Panc1 (cell line): ENCODE results near the gene SCNN1B.

Experiments
- POLR2AphosphoS5 ChIP-seq: IDR thresholded peaks from 2 replicates; pipeline ENCODE4 v1.6.1; 2012; ENCODE audit warnings: mild to moderate bottlenecking, low read depth, low read length, moderate library complexity
- SIN3A ChIP-seq: IDR thresholded peaks from 2 replicates; pipeline ENCODE4 v1.6.1; 2012; ENCODE audit warnings: low read depth, mild to moderate bottlenecking, low read length, moderate library complexity, borderline replicate concordance; ENCODE audit not compliant: insufficient read depth
- TCF7L2 ChIP-seq: IDR thresholded peaks from 2 replicates; pipeline ENCODE4 v1.6.1; 2011; ENCODE audit warnings: mild to moderate bottlenecking, low read depth, low read length, inconsistent platforms
- TF ChIP-seq, protein P1 (sequence below), 2 experiments: IDR thresholded peaks; 2 replicates each; pipeline ENCODE4 v1.6.1; 2011 to 2012; ENCODE audit warnings: low read depth in 2 of 2, control low read depth in 1 of 2, low read length in 1 of 2, mild to moderate bottlenecking in 1 of 2, moderate library complexity in 1 of 2; ENCODE audit not compliant: insufficient read depth in 1 of 2
- TF ChIP-seq, protein P2 (sequence below): fragments of 450-650 bp; IDR thresholded peaks from 2 replicates; pipeline ENCODE4 v1.5.1; 2017; ENCODE audit warnings: mild to moderate bottlenecking

DNA sequence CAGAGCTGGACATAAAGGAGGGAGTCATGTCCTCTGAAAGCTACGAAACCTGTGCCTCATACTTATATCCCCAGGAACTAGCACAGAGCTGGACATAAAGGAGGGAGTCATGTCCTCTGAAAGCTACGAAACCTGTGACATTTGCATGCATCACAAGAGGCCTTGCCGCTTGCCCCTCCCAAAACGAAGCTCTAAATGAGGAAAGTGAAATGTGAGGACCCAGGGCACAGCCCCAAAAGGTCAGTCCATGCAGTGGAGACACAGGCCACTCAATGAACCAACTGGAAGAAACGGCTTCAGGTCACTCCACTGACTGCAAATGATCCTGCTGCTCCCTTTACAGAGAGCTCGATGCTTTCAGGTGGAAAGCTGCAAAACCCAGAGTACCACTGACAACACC lies 112.6 kb downstream of the SCNN1B start:
- TF ChIP-seq, protein P1, sequence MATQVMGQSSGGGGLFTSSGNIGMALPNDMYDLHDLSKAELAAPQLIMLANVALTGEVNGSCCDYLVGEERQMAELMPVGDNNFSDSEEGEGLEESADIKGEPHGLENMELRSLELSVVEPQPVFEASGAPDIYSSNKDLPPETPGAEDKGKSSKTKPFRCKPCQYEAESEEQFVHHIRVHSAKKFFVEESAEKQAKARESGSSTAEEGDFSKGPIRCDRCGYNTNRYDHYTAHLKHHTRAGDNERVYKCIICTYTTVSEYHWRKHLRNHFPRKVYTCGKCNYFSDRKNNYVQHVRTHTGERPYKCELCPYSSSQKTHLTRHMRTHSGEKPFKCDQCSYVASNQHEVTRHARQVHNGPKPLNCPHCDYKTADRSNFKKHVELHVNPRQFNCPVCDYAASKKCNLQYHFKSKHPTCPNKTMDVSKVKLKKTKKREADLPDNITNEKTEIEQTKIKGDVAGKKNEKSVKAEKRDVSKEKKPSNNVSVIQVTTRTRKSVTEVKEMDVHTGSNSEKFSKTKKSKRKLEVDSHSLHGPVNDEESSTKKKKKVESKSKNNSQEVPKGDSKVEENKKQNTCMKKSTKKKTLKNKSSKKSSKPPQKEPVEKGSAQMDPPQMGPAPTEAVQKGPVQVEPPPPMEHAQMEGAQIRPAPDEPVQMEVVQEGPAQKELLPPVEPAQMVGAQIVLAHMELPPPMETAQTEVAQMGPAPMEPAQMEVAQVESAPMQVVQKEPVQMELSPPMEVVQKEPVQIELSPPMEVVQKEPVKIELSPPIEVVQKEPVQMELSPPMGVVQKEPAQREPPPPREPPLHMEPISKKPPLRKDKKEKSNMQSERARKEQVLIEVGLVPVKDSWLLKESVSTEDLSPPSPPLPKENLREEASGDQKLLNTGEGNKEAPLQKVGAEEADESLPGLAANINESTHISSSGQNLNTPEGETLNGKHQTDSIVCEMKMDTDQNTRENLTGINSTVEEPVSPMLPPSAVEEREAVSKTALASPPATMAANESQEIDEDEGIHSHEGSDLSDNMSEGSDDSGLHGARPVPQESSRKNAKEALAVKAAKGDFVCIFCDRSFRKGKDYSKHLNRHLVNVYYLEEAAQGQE (IDR thresholded peaks at IDR 0.05; ENCODE audit: insufficient read depth in 1 of 2, low read depth in 2 of 2, low read length in 1 of 2) = no peak
- TF ChIP-seq, protein P2, sequence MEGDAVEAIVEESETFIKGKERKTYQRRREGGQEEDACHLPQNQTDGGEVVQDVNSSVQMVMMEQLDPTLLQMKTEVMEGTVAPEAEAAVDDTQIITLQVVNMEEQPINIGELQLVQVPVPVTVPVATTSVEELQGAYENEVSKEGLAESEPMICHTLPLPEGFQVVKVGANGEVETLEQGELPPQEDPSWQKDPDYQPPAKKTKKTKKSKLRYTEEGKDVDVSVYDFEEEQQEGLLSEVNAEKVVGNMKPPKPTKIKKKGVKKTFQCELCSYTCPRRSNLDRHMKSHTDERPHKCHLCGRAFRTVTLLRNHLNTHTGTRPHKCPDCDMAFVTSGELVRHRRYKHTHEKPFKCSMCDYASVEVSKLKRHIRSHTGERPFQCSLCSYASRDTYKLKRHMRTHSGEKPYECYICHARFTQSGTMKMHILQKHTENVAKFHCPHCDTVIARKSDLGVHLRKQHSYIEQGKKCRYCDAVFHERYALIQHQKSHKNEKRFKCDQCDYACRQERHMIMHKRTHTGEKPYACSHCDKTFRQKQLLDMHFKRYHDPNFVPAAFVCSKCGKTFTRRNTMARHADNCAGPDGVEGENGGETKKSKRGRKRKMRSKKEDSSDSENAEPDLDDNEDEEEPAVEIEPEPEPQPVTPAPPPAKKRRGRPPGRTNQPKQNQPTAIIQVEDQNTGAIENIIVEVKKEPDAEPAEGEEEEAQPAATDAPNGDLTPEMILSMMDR = no peak
- TF ChIP-seq SIN3A (no peak), POLR2AphosphoS5 (no peak), TCF7L2 (no peak)
